Astrocyte (in vitro differentiated cells and primary cell): ENCODE measurements around the gene PINLYP. TPM values are rescaled to one million over a fixed set of nuclear protein-coding genes. Genes with fewer than 3 reads are reported as not detected.

Experiments used
- DNase-seq: peaks from one replicate; pipeline ENCODE4 v3.0.0-alpha.2; 2010; ENCODE audit warnings: low read depth
- FAIRE-seq: peaks from 2 replicates; lab custom pipeline; 2011; peaks lifted over from hg19 to GRCh38; lab: Jason Lieb, UNC
- H2AFZ ChIP-seq: 2 replicates; pipeline ENCODE4 v1.6.0; 2012; ENCODE audit warnings: low read depth, low read length, inconsistent platforms
- H3K27ac ChIP-seq: 2 replicates; pipeline ENCODE4 v1.5.1; 2011; ENCODE audit warnings: low read depth, low read length, inconsistent platforms
- H3K27me3 ChIP-seq: 2 replicates; pipeline ENCODE4 v1.6.0; 2011; ENCODE audit warnings: low read length, inconsistent platforms; ENCODE audit not compliant: insufficient read depth
- H3K36me3 ChIP-seq: 2 replicates; pipeline ENCODE4 v1.5.1; 2011; ENCODE audit warnings: low read length, inconsistent platforms; ENCODE audit not compliant: insufficient read depth
- H3K4me1 ChIP-seq: 2 replicates; pipeline ENCODE4 v1.5.1; 2011; ENCODE audit warnings: low read length, inconsistent platforms; ENCODE audit not compliant: insufficient read depth
- H3K4me2 ChIP-seq: 2 replicates; pipeline ENCODE4 v1.6.0; 2012; ENCODE audit warnings: low read length, inconsistent platforms
- H3K4me3 ChIP-seq: 2 replicates; pipeline ENCODE4 v1.5.1; 2011; ENCODE audit warnings: low read depth, mild to moderate bottlenecking, low read length, inconsistent platforms; ENCODE audit not compliant: insufficient read depth
- H3K79me2 ChIP-seq: 2 replicates; pipeline ENCODE4 v1.6.0; 2012; ENCODE audit warnings: mild to moderate bottlenecking, low read length, inconsistent platforms; ENCODE audit not compliant: insufficient read depth
- H3K9ac ChIP-seq: 2 replicates; pipeline ENCODE4 v1.6.0; 2012; ENCODE audit warnings: mild to moderate bottlenecking, low read length, inconsistent platforms
- H3K9me3 ChIP-seq: 2 replicates; pipeline ENCODE4 v1.5.1; 2012; ENCODE audit warnings: low read depth, mild to moderate bottlenecking, low read length, inconsistent platforms; ENCODE audit not compliant: insufficient read depth
- H4K20me1 ChIP-seq: 2 replicates; pipeline ENCODE4 v1.6.0; 2012; ENCODE audit warnings: low read length, inconsistent platforms; ENCODE audit not compliant: insufficient read depth
- H3K27ac Mint-ChIP-seq: one replicate; pipeline ENCODE4 v1.8.0; 2021; ENCODE audit warnings: mild to moderate bottlenecking, mixed read lengths; ENCODE audit not compliant: unreplicated experiment
- H3K27me3 Mint-ChIP-seq: one replicate; pipeline ENCODE4 v1.8.0; 2021; ENCODE audit warnings: low read depth, mixed read lengths; ENCODE audit not compliant: unreplicated experiment
- H3K36me3 Mint-ChIP-seq: one replicate; pipeline ENCODE4 v1.8.0; 2021; ENCODE audit warnings: low read depth, mixed read lengths; ENCODE audit not compliant: unreplicated experiment
- H3K4me1 Mint-ChIP-seq: one replicate; pipeline ENCODE4 v1.8.0; 2021; ENCODE audit warnings: low read depth, mixed read lengths; ENCODE audit not compliant: unreplicated experiment
- H3K4me3 Mint-ChIP-seq: one replicate; pipeline ENCODE4 v1.8.0; 2021; ENCODE audit warnings: mild to moderate bottlenecking, moderate library complexity, mixed read lengths; ENCODE audit not compliant: unreplicated experiment
- H3K9me3 Mint-ChIP-seq: one replicate; pipeline ENCODE4 v1.8.0; 2021; ENCODE audit warnings: mild to moderate bottlenecking, mixed read lengths; ENCODE audit not compliant: unreplicated experiment
- EZH2 ChIP-seq: IDR thresholded peaks from 2 replicates; pipeline ENCODE4 v1.6.1; 2012; ENCODE audit warnings: mild to moderate bottlenecking, low read length, inconsistent platforms; ENCODE audit not compliant: insufficient read depth
- total RNA-seq: library from RNA; stranded (reverse); gene quantifications from 2 replicates; pipeline ENCODE4 v1.2.1, GENCODE V29; 2021
- TF ChIP-seq, protein P1 (sequence below): IDR thresholded peaks from 2 replicates; pipeline ENCODE4 v1.5.1; 2011; ENCODE audit warnings: low read depth, mild to moderate bottlenecking, inconsistent platforms, low read length, moderate library complexity; ENCODE audit not compliant: insufficient read depth

Gene PINLYP
- total RNA-seq, 1 donor from 2014 or later: 0.30 TPM

DNA sequence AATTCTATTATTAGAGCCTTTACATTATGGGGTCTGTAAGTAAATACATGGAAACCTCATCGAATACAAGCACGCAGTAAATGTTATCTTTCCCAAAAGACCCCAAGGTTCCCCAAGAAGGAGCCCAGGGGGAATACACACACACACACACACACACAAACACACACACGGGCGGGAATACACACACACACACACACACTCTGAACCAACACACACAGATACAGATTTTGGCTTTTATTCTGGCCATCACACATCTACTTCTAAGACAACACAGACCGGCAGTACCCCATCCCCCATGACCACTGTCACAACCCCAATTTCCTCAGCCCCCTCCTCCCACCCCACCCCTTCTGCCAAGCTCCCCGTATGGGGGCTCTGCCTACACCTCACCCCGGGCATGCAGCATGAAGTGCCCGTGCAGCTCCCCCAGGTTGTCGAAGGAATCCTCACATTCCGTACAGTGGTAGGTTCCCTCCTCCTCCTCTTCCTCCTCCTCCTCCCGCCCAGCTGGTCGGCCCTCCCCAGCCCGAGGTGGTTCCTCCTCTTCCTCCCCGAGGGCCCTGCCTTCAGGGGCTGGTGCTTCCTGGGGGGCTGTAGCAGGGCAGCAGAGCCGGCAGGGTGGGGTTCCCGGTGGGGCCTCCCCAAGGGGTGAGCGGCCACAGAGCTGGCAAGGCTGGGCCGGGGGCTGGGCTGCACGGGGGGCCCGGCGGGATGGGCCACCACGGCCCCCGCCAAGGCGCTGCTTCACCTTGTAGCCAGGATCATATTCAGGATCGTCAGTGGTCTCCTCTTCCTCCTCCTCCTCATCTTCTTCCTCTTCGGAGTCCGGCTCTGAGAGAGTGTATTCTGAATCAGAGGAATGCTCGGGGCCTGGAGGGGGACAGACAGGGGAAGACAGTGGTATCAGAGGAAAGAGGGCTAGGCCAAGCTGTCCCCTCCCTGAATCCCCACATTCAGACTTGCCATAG lies 31.9 kb downstream of the PINLYP start:
- H3K36me3 Mint-ChIP-seq: peaks cover 21% of the 10 kb centered on the region
- no peaks in the 10 kb centered on the region for H3K27me3 Mint-ChIP-seq
- H3K4me3 Mint-ChIP-seq: no peak overlapping the region
- no peak for TF ChIP-seq EZH2
- TF ChIP-seq, protein P1, sequence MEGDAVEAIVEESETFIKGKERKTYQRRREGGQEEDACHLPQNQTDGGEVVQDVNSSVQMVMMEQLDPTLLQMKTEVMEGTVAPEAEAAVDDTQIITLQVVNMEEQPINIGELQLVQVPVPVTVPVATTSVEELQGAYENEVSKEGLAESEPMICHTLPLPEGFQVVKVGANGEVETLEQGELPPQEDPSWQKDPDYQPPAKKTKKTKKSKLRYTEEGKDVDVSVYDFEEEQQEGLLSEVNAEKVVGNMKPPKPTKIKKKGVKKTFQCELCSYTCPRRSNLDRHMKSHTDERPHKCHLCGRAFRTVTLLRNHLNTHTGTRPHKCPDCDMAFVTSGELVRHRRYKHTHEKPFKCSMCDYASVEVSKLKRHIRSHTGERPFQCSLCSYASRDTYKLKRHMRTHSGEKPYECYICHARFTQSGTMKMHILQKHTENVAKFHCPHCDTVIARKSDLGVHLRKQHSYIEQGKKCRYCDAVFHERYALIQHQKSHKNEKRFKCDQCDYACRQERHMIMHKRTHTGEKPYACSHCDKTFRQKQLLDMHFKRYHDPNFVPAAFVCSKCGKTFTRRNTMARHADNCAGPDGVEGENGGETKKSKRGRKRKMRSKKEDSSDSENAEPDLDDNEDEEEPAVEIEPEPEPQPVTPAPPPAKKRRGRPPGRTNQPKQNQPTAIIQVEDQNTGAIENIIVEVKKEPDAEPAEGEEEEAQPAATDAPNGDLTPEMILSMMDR: no peak
- Histone ChIP-seq H3K36me3 (peaks cover 3% of the 10 kb centered on the region), H3K4me2 (no peak overlapping the region), H3K27ac (no peak overlapping the region), H3K9ac (no peak overlapping the region), H3K4me3 (no peak overlapping the region), H3K27me3 (no peaks in the 10 kb centered on the region), H4K20me1 (peaks cover 38% of the 10 kb centered on the region), H3K79me2 (peaks cover 39% of the 10 kb centered on the region), H3K9me3 (no peaks in the 10 kb centered on the region), H2AFZ (no peak overlapping the region), H3K4me1 (peaks cover 13% of the 10 kb centered on the region)
- H3K9me3 Mint-ChIP-seq: peaks cover 4% of the 10 kb centered on the region
- peak overlapping the region; percentile 26 for H3K27ac Mint-ChIP-seq
- no peak for DNase-seq
- FAIRE-seq: no peak
- peaks cover 6% of the 10 kb centered on the region for H3K4me1 Mint-ChIP-seq

DNA sequence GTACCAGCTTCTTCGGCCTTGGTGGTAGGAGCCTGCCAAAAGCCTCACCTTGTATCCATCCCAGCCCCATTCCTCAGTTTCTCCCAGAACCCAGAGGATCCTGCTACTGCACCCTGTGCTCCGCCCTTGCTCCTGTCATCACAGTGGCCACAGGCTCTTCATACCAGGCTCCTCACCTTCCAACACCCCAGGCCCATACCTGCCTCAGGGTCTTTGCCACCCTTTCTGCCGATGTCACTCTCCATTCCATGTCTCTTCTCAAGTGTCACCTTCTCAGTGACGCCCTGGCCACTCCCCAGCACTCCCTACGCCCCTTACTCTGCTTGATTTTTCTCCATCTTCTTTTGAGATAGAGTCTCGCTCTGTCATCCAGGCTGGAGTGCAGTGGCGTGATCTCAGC lies 34.3 kb downstream of the PINLYP start:
- Histone ChIP-seq H3K27me3 (no peaks in the 10 kb centered on the region), H2AFZ (no peak overlapping the region), H4K20me1 (peaks cover 45% of the 10 kb centered on the region), H3K9ac (peak overlapping the region; percentile 50), H3K27ac (peak overlapping the region; percentile 48), H3K4me2 (no peak overlapping the region), H3K4me3 (no peak overlapping the region), H3K36me3 (peaks cover 6% of the 10 kb centered on the region), H3K4me1 (peaks cover 13% of the 10 kb centered on the region), H3K9me3 (no peaks in the 10 kb centered on the region), H3K79me2 (peaks cover 59% of the 10 kb centered on the region)
- H3K36me3 Mint-ChIP-seq: peaks cover 37% of the 10 kb centered on the region
- TF ChIP-seq, protein P1: no peak
- TF ChIP-seq EZH2: no peak
- H3K4me1 Mint-ChIP-seq: peaks cover 6% of the 10 kb centered on the region
- H3K27ac Mint-ChIP-seq: no peak overlapping the region
- FAIRE-seq (no peak), DNase-seq (no peak)
- no peak overlapping the region for H3K4me3 Mint-ChIP-seq
- no peaks in the 10 kb centered on the region for H3K27me3 Mint-ChIP-seq
- H3K9me3 Mint-ChIP-seq: peaks cover 8% of the 10 kb centered on the region
